ENCODE measurements around the gene IL1R2. TPM values are rescaled to one million over a fixed set of nuclear protein-coding genes. Genes with fewer than 3 reads are reported as not detected.

IL1R2 gene
- total RNA-seq, 6 donors from 2014 or later = 24.7 to 84.8 (median 60.0) TPM

DNA sequence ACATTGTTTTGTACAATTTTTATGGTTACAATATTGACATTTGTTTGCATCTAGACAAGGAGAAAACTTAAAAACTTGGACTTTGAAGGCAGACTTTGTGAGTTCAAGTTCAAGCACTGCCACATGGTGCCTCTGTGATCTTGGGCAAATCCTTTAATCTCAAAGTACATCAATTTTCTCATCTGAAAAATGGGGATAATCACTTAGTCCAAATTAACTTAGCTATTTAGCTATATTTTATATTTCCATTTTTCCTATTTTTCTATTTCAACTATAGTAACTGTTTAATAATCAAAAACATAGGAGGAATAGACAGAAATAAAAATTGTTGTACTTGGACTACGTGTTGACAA lies 38.7 kb downstream of the IL1R2 start:
- no peak for DNase-seq
- no peak overlapping the region for H3K4me3 ChIP-seq
- H3K36me3 ChIP-seq = no peaks in the 10 kb centered on the region
- no peaks in the 10 kb centered on the region for H3K9me3 ChIP-seq
- no peaks in the 10 kb centered on the region for H3K27me3 ChIP-seq
- WGBS, 2 donors = 32 to 70% methylated on average over 1 of the region's 1 CpG
- peak overlapping the region in 3 of 4 donors; percentile 44 to 48 (median 46) for H3K27ac ChIP-seq
- TF ChIP-seq EP300 (IDR thresholded peaks at IDR 0.05) = no peak
- no peak for TF ChIP-seq POLR2A (IDR thresholded peaks at IDR 0.05)
- TF ChIP-seq CTCF (IDR thresholded peaks at IDR 0.05) = no peak
- no peak for TF ChIP-seq POLR2AphosphoS5 (IDR thresholded peaks at IDR 0.05)
- peaks cover 37 to 61% (median 49%) of the 10 kb centered on the region in 4 donors for H3K4me1 ChIP-seq
- ATAC-seq (ENCODE audit: low FRiP score in 2 of 2) = no peak

- no peaks in the 10 kb centered on the region for H3K36me3 ChIP-seq
- no peak for ATAC-seq (ENCODE audit: low FRiP score in 2 of 2)
- 69 to 72% methylated on average over 15 of the region's 15 CpGs for WGBS, 2 donors
Observed at GRCh38 chr2:102030855-102031527, 39.2 kb downstream of the IL1R2 start.

GRCh38 chr2:102032368-102033030 lies 40.7 kb downstream of the IL1R2 start:
- WGBS, 2 donors = 40 to 50% methylated on average over 2 of the region's 2 CpGs
- DNase-seq (no peak), ATAC-seq (ENCODE audit: low FRiP score in 2 of 2) (no peak)
- H3K36me3 ChIP-seq = no peaks in the 10 kb centered on the region
- TF ChIP-seq EP300 (IDR thresholded peaks at IDR 0.05) (no peak), POLR2A (IDR thresholded peaks at IDR 0.05) (no peak), CTCF (IDR thresholded peaks at IDR 0.05) (no peak), POLR2AphosphoS5 (IDR thresholded peaks at IDR 0.05) (no peak)
- peak overlapping the region; percentile 60 to 81 (median 74) for H3K27ac ChIP-seq
- H3K4me1 ChIP-seq = peaks cover 34 to 52% (median 46%) of the 10 kb centered on the region in 4 donors
- H3K9me3 ChIP-seq = no peaks in the 10 kb centered on the region
- no peaks in the 10 kb centered on the region for H3K27me3 ChIP-seq
- H3K4me3 ChIP-seq = no peak overlapping the region

More at GRCh38 chr2:102030855-102031527, 39.2 kb downstream of the IL1R2 start:
- Histone ChIP-seq H3K4me1 (peaks cover 37 to 60% (median 49%) of the 10 kb centered on the region in 4 donors), H3K9me3 (no peaks in the 10 kb centered on the region), H3K27me3 (no peaks in the 10 kb centered on the region), H3K27ac (peak overlapping the region in 3 of 4 donors; percentile 44 to 48 (median 46)), H3K4me3 (no peak overlapping the region)
- TF ChIP-seq POLR2A (IDR thresholded peaks at IDR 0.05) (no peak), EP300 (IDR thresholded peaks at IDR 0.05) (no peak), CTCF (IDR thresholded peaks at IDR 0.05) (no peak), POLR2AphosphoS5 (IDR thresholded peaks at IDR 0.05) (no peak)
- no peak for DNase-seq

GRCh38 chr2:102033031-102033749 lies 41.4 kb downstream of the IL1R2 start:
- H3K27me3 ChIP-seq = no peaks in the 10 kb centered on the region
- peak overlapping the region; percentile 60 to 81 (median 74) for H3K27ac ChIP-seq
- ATAC-seq (ENCODE audit: low FRiP score in 2 of 2) (peak; percentile 77 to 93), DNase-seq (peak in 1 of 2 donors; percentile 90)
- peak in 1 of 2 donors; percentile 24 for TF ChIP-seq POLR2AphosphoS5 (IDR thresholded peaks at IDR 0.05)
- no peak for TF ChIP-seq CTCF (IDR thresholded peaks at IDR 0.05)
- no peak for TF ChIP-seq EP300 (IDR thresholded peaks at IDR 0.05)
- TF ChIP-seq POLR2A (IDR thresholded peaks at IDR 0.05) = peak in 1 of 4 donors; percentile 59
- H3K36me3 ChIP-seq = no peaks in the 10 kb centered on the region
- WGBS, 2 donors = 39 to 58% methylated on average over 9 to 10 of the region's 10 CpGs
- H3K4me3 ChIP-seq = no peak overlapping the region
- H3K4me1 ChIP-seq = peaks cover 38 to 53% (median 45%) of the 10 kb centered on the region in 4 donors
- H3K9me3 ChIP-seq = no peaks in the 10 kb centered on the region
